ENCODE data around the gene MSMP. TPM values are rescaled to one million over a fixed set of nuclear protein-coding genes. Genes with fewer than 3 reads are reported as not detected.
A peak's percentile ranks its signal among the peaks of the same experiment; 100 is the strongest.

Gene MSMP
- total RNA-seq, 1 experiment from 2014 or later = not detected

DNA sequence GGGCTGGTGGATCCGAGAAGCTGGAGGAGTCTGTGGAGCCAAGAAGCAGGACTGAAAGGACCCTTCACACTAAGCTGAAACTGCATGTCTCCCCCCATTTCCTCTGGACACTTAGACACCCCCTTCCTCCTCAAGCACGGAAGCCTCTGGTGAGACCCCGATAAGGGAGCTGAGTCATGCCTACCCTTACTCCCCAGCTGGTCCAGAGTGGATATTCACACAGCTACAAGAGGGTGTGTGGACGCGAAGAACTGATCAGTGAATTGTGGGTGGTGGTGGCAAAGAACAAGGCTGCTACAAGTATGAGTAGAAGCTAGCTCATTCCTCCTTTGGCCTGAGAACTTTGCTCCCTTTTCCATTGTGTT is 26.4 kb downstream of the MSMP start:
- Histone ChIP-seq H3K36me3 (ENCODE audit: low read depth) (no peaks in the 10 kb centered on the region), H3K79me2 (ENCODE audit: low read depth) (peaks cover 49% of the 10 kb centered on the region), H4K20me1 (ENCODE audit: insufficient read depth) (peaks cover 6% of the 10 kb centered on the region; the same call in 1 of the 2 replicates), H3K27ac (no peak overlapping the region), H3F3A (ENCODE audit: insufficient read depth, low read depth) (peaks cover 15% of the 10 kb centered on the region), H3K27me3 (ENCODE audit: insufficient read depth, low read depth) (no peaks in the 10 kb centered on the region), H3K4me3 (no peak overlapping the region), H3K9me3 (ENCODE audit: insufficient read depth, low read depth) (no peaks in the 10 kb centered on the region), H3K4me1 (replicated peaks; ENCODE audit: insufficient read depth) (peaks cover 36% of the 10 kb centered on the region), H3K4me2 (peak overlapping the region; percentile 46), H3K9me2 (ENCODE audit: insufficient read depth) (no peaks in the 10 kb centered on the region), H2AFZ (no peak overlapping the region)
- intact Hi-C loops (cut with micrococcal nuclease; ENCODE audit: unreplicated experiment) = no loop called here
- no TSS peak for BruUV-seq (replicated peaks)
- TF ChIP-seq, protein P1, sequence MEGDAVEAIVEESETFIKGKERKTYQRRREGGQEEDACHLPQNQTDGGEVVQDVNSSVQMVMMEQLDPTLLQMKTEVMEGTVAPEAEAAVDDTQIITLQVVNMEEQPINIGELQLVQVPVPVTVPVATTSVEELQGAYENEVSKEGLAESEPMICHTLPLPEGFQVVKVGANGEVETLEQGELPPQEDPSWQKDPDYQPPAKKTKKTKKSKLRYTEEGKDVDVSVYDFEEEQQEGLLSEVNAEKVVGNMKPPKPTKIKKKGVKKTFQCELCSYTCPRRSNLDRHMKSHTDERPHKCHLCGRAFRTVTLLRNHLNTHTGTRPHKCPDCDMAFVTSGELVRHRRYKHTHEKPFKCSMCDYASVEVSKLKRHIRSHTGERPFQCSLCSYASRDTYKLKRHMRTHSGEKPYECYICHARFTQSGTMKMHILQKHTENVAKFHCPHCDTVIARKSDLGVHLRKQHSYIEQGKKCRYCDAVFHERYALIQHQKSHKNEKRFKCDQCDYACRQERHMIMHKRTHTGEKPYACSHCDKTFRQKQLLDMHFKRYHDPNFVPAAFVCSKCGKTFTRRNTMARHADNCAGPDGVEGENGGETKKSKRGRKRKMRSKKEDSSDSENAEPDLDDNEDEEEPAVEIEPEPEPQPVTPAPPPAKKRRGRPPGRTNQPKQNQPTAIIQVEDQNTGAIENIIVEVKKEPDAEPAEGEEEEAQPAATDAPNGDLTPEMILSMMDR (conservative IDR thresholded peaks at IDR 0.05) = no peak
- no peak for TF ChIP-seq EZH2 (IDR thresholded peaks at IDR 0.05; ENCODE audit: low read depth)
- CTCF ChIA-PET = interaction anchor here (0.7 to 1.2 kb wide), 5 partner anchors 14 to 67 kb away, joined by 3 to 5 read pairs (median 4); partner anchors contain the start of gene ARHGEF39
- POLR2A ChIA-PET (ENCODE audit: unreplicated experiment) = interaction anchor here (0.6 to 1.7 kb wide), 3 partner anchors 16 to 823 kb away, joined by 3 to 24 read pairs (median 3); no protein-coding TSS in a partner anchor
- DNase-seq = no peak

DNA sequence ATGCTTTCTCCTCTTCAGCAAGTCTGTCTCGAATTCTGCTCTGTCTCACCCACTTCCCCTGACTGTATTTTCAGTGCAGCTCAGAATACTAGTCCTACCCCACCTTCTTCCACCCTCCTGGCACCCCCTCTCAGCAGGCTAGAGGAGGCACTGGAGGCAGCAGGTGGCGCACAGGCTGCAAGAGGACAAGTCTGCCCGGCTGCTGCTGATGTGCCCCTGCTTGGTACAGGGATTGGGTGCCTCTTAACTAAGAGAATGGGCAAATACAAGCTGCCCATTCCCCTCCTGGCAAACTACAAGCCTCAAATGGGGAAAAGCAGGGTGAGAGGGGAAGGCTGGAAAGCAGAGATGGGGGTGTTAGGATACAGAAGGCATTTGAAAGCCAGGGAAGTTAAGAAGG is 27.1 kb downstream of the MSMP start:
- Histone ChIP-seq H3K9me3 (ENCODE audit: insufficient read depth, low read depth) (no peaks in the 10 kb centered on the region), H3K27me3 (ENCODE audit: insufficient read depth, low read depth) (no peaks in the 10 kb centered on the region), H3K27ac (no peak overlapping the region), H3K9me2 (ENCODE audit: insufficient read depth) (no peaks in the 10 kb centered on the region), H3K4me2 (no peak overlapping the region), H3K36me3 (ENCODE audit: low read depth) (no peaks in the 10 kb centered on the region), H2AFZ (no peak overlapping the region), H3F3A (ENCODE audit: insufficient read depth, low read depth) (peaks cover 11% of the 10 kb centered on the region; the same call in 1 of the 2 replicates), H3K4me3 (no peak overlapping the region), H3K4me1 (replicated peaks; ENCODE audit: insufficient read depth) (peaks cover 36% of the 10 kb centered on the region), H3K79me2 (ENCODE audit: low read depth) (peaks cover 49% of the 10 kb centered on the region), H4K20me1 (ENCODE audit: insufficient read depth) (peaks cover 6% of the 10 kb centered on the region; the same call in 1 of the 2 replicates)
- POLR2A ChIA-PET (ENCODE audit: unreplicated experiment) = no interaction called here
- CTCF ChIA-PET = interaction anchor here (1.2 kb wide), 1 partner anchor 62 kb away, joined by 5 read pairs; the partner anchor contains the start of gene ARHGEF39
- DNase-seq = no peak
- intact Hi-C loops (cut with micrococcal nuclease; ENCODE audit: unreplicated experiment) = no loop called here
- no peak for TF ChIP-seq EZH2 (IDR thresholded peaks at IDR 0.05; ENCODE audit: low read depth)
- TF ChIP-seq, protein P1 (conservative IDR thresholded peaks at IDR 0.05) = no peak
- no TSS peak for BruUV-seq (replicated peaks)

GRCh38 chr9:35725362-35725761 is 28.7 kb downstream of the MSMP start:
- Histone ChIP-seq H3K27ac (no peak overlapping the region), H3K4me1 (replicated peaks; ENCODE audit: insufficient read depth) (peaks cover 29% of the 10 kb centered on the region), H3K4me3 (no peak overlapping the region), H3K9me3 (ENCODE audit: insufficient read depth, low read depth) (no peaks in the 10 kb centered on the region), H4K20me1 (ENCODE audit: insufficient read depth) (peaks cover 6% of the 10 kb centered on the region; the same call in 1 of the 2 replicates), H3K9me2 (ENCODE audit: insufficient read depth) (no peaks in the 10 kb centered on the region), H3F3A (ENCODE audit: insufficient read depth, low read depth) (no peaks in the 10 kb centered on the region; the same call in 1 of the 2 replicates), H2AFZ (no peak overlapping the region), H3K27me3 (ENCODE audit: insufficient read depth, low read depth) (no peaks in the 10 kb centered on the region), H3K36me3 (ENCODE audit: low read depth) (no peaks in the 10 kb centered on the region), H3K4me2 (no peak overlapping the region), H3K79me2 (ENCODE audit: low read depth) (peaks cover 35% of the 10 kb centered on the region)
- TF ChIP-seq EZH2 (IDR thresholded peaks at IDR 0.05; ENCODE audit: low read depth) = no peak
- ChIA-PET POLR2A (ENCODE audit: unreplicated experiment) (no interaction called here), CTCF (no interaction called here)
- BruUV-seq (replicated peaks) = no TSS peak
- intact Hi-C loops (cut with micrococcal nuclease; ENCODE audit: unreplicated experiment) = no loop called here
- no peak for DNase-seq

DNA sequence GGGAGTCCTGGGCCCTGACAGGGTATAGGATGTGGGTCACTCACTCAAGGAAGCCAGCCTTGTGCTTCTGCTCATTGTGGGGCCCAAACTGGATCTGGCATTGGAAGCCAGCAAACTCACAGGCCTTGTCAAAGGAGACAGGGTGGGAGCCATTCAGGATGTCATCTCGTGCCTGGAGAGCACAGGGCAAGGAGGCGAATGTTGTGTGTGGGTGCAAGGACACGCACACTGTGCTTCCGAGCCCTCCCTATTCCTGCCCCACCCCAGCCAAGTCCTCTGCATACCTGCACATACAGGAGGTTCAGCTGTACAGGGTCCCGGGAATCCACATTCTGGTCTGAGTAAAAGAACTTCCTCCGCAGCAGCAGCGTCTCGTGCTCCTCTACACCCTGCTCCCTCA is 30.2 kb downstream of the MSMP start:
- Histone ChIP-seq H2AFZ (no peak overlapping the region), H3K27ac (no peak overlapping the region), H4K20me1 (ENCODE audit: insufficient read depth) (peaks cover 6% of the 10 kb centered on the region; the same call in 1 of the 2 replicates), H3K27me3 (ENCODE audit: insufficient read depth, low read depth) (no peaks in the 10 kb centered on the region), H3K4me2 (no peak overlapping the region), H3F3A (ENCODE audit: insufficient read depth, low read depth) (no peaks in the 10 kb centered on the region), H3K4me3 (no peak overlapping the region), H3K9me3 (ENCODE audit: insufficient read depth, low read depth) (no peaks in the 10 kb centered on the region), H3K79me2 (ENCODE audit: low read depth) (peaks cover 20% of the 10 kb centered on the region), H3K9me2 (ENCODE audit: insufficient read depth) (no peaks in the 10 kb centered on the region), H3K36me3 (ENCODE audit: low read depth) (no peaks in the 10 kb centered on the region), H3K4me1 (replicated peaks; ENCODE audit: insufficient read depth) (peaks cover 15% of the 10 kb centered on the region)
- no peak for DNase-seq
- POLR2A ChIA-PET (ENCODE audit: unreplicated experiment) = no interaction called here
- no peak for TF ChIP-seq EZH2 (IDR thresholded peaks at IDR 0.05; ENCODE audit: low read depth)
- TF ChIP-seq, protein P1 (conservative IDR thresholded peaks at IDR 0.05) = no peak
- BruUV-seq (replicated peaks) = no TSS peak
- CTCF ChIA-PET = no interaction called here
- intact Hi-C loops (cut with micrococcal nuclease; ENCODE audit: unreplicated experiment) = no loop called here

Data from PC-9 (cell line).